ENCODE results near the gene ANKRD11.

GRCh38 chr16:89434490-89434889 lies 55.9 kb downstream of the ANKRD11 start:
- TF ChIP-seq CTCF (IDR thresholded peaks at IDR 0.05; ENCODE audit: low read length) (no peak), EZH2 (optimal IDR thresholded peaks at IDR 0.05; ENCODE audit: low read depth, low read length) (no peak), EZH2phosphoT487 (IDR thresholded peaks at IDR 0.05; ENCODE audit: low read length) (no peak)

Data from MM.1S (cell line).